HFFc6 (cell line): ENCODE results near the gene ZNF638. TPM values are rescaled to one million over a fixed set of nuclear protein-coding genes. Genes with fewer than 3 reads are reported as not detected.

Experiments used
- DNase-seq: peaks from one replicate; pipeline ENCODE4 v3.0.0-alpha.2; 2018
- H3K27ac Mint-ChIP-seq: 2 replicates; pipeline ENCODE4 v1.8.0; 2020; ENCODE audit warnings: mild to moderate bottlenecking, mixed read lengths
- H3K27me3 Mint-ChIP-seq: 2 replicates; pipeline ENCODE4 v1.8.0; 2021; ENCODE audit warnings: mild to moderate bottlenecking, moderate library complexity, mixed read lengths; ENCODE audit not compliant: insufficient read depth
- H3K36me3 Mint-ChIP-seq: 2 replicates; pipeline ENCODE4 v1.8.0; 2021; ENCODE audit warnings: low read depth, mixed read lengths
- H3K4me1 Mint-ChIP-seq: 2 replicates; pipeline ENCODE4 v1.8.0; 2020; ENCODE audit warnings: low read depth, mixed read lengths
- H3K4me3 Mint-ChIP-seq: 2 replicates; pipeline ENCODE4 v1.8.0; 2020; ENCODE audit warnings: mild to moderate bottlenecking, moderate library complexity, mixed read lengths
- H3K9me3 Mint-ChIP-seq: 2 replicates; pipeline ENCODE4 v1.8.0; 2020; ENCODE audit warnings: mild to moderate bottlenecking, mixed read lengths
- CTCF ChIP-seq: fragments of 200-600 bp; sonication (generic); IDR thresholded peaks from 2 replicates; pipeline ENCODE4 v1.5.0; 2021; ENCODE audit warnings: antibody characterized with exemption, mild to moderate bottlenecking
- total RNA-seq, 6 experiments: library from RNA; stranded (reverse); fragmentation: NEBNext Ultra II Directional; extraction: Animal tissue kit (Norgen Biotek cat#: 25700); gene quantifications; 2 replicates in 1 of 6; 3 replicates in 5 of 6; pipeline ENCODE4 v1.2.3, GENCODE V29; 2021

The ZNF638 gene
- total RNA-seq, 6 experiments from 2014 or later, result 58.5 to 66.6 (median 60.6) TPM

- TF ChIP-seq CTCF, result no peak
- H3K9me3 Mint-ChIP-seq, result 0 out of 2 replicates have a peak, but pooled peaks cover 7% of the 10 kb centered on the region
- H3K27me3 Mint-ChIP-seq, result peaks cover 11% of the 10 kb centered on the region
- H3K27ac Mint-ChIP-seq, result no peak overlapping the region
- no peak for DNase-seq
- H3K4me1 Mint-ChIP-seq, result peaks cover 22% of the 10 kb centered on the region
- no peaks in the 10 kb centered on the region for H3K36me3 Mint-ChIP-seq
- H3K4me3 Mint-ChIP-seq, result no peak overlapping the region
Observed at GRCh38 chr2:71462641-71463341, 131.2 kb downstream of the ZNF638 start.

GRCh38 chr2:71463342-71463654, 131.7 kb downstream of the ZNF638 start:
- H3K27ac Mint-ChIP-seq, result no peak overlapping the region
- TF ChIP-seq CTCF, result no peak
- no peak for DNase-seq
- 0 out of 2 replicates have a peak, but pooled peaks cover 7% of the 10 kb centered on the region for H3K9me3 Mint-ChIP-seq
- peaks cover 20% of the 10 kb centered on the region for H3K4me1 Mint-ChIP-seq
- H3K27me3 Mint-ChIP-seq, result peaks cover 16% of the 10 kb centered on the region
- H3K36me3 Mint-ChIP-seq, result no peaks in the 10 kb centered on the region
- H3K4me3 Mint-ChIP-seq, result no peak overlapping the region

- peaks cover 9% of the 10 kb centered on the region for H3K4me1 Mint-ChIP-seq
- H3K27ac Mint-ChIP-seq, result no peak overlapping the region
- no peak for TF ChIP-seq CTCF
- H3K9me3 Mint-ChIP-seq, result 0 out of 2 replicates have a peak, but pooled peaks cover 7% of the 10 kb centered on the region
- peaks cover 27% of the 10 kb centered on the region for H3K27me3 Mint-ChIP-seq
- no peak for DNase-seq
- H3K4me3 Mint-ChIP-seq, result no peak overlapping the region
- no peaks in the 10 kb centered on the region for H3K36me3 Mint-ChIP-seq
Observed at GRCh38 chr2:71464389-71464788, 132.8 kb downstream of the ZNF638 start.

GRCh38 chr2:71465356-71465755, 133.8 kb downstream of the ZNF638 start:
- Mint-ChIP-seq H3K27ac (no peak overlapping the region), H3K9me3 (0 out of 2 replicates have a peak, but pooled peaks cover 7% of the 10 kb centered on the region), H3K4me3 (no peak overlapping the region), H3K4me1 (peaks cover 8% of the 10 kb centered on the region), H3K36me3 (no peaks in the 10 kb centered on the region), H3K27me3 (peaks cover 29% of the 10 kb centered on the region)
- no peak for TF ChIP-seq CTCF
- DNase-seq, result no peak

- Mint-ChIP-seq H3K27ac (no peak overlapping the region), H3K4me3 (no peak overlapping the region), H3K27me3 (peaks cover 29% of the 10 kb centered on the region), H3K9me3 (0 out of 2 replicates have a peak, but pooled peaks cover 7% of the 10 kb centered on the region), H3K36me3 (no peaks in the 10 kb centered on the region), H3K4me1 (peaks cover 8% of the 10 kb centered on the region)
- DNase-seq, result no peak
- TF ChIP-seq CTCF, result no peak
Observed at GRCh38 chr2:71465961-71466300, 134.3 kb downstream of the ZNF638 start.
